PC-3 (cell line): Measurements from ENCODE around the gene LMO2. TPM values are rescaled to one million over a fixed set of nuclear protein-coding genes. Genes with fewer than 3 reads are reported as not detected.

ENCODE experiments used
- ATAC-seq: fragments of 200-7000 bp; cut with Tn5 transposase; 2 replicates; pipeline ENCODE4 v1.9.1; 2020; ENCODE audit warnings: mild to moderate bottlenecking, moderate library complexity
- BruUV-seq: library from RNA; stranded (reverse); fragments of 400-500 nt; replicated peaks from 2 replicates; lab custom pipeline; 2021; lab: Mats Ljungman, UMichigan
- CTCF ChIA-PET: fragments of 300-600 bp; sonication (Branson Sonifier 250); formaldehyde crosslinking; loops from one replicate; lab custom pipeline; 2022; ENCODE audit warnings: antibody characterized with exemption; lab: Charles Lee
- POLR2A ChIA-PET: fragments of 300-600 bp; sonication (Branson Sonifier 250); formaldehyde crosslinking; loops from one replicate; lab custom pipeline; 2022; ENCODE audit warnings: antibody characterized with exemption; ENCODE audit not compliant: unreplicated experiment; lab: Charles Lee
- DNase-seq: peaks from one replicate; pipeline ENCODE4 v3.0.0-alpha.2; 2015
- H2AFZ ChIP-seq: fragments of 300-600 bp; sonication (generic); 2 replicates; pipeline ENCODE4 v1.6.0; 2016; ENCODE audit warnings: antibody characterized with exemption, low read length
- H3F3A ChIP-seq: fragments of 300-600 bp; sonication (generic); one replicate; pipeline ENCODE4 v1.6.0; 2017; ENCODE audit warnings: antibody characterized with exemption, low read length, control low read depth, mild to moderate bottlenecking; ENCODE audit not compliant: unreplicated experiment
- H3K27ac ChIP-seq: fragments of 300-600 bp; sonication (generic); 2 replicates; pipeline ENCODE4 v1.5.1; 2016; ENCODE audit warnings: mild to moderate bottlenecking, low read length
- H3K27me3 ChIP-seq: fragments of 300-600 bp; sonication (generic); 2 replicates; pipeline ENCODE4 v1.6.1; 2016; ENCODE audit warnings: low read length, mixed read lengths
- H3K36me3 ChIP-seq: fragments of 300-600 bp; sonication (generic); 2 replicates; pipeline ENCODE4 v1.6.1; 2016; ENCODE audit warnings: low read depth, mixed run types, low read length, mixed read lengths
- H3K4me1 ChIP-seq: fragments of 300-600 bp; sonication (generic); 2 replicates; pipeline ENCODE4 v1.5.1; 2016; ENCODE audit warnings: low read length; ENCODE audit not compliant: insufficient read depth
- H3K4me2 ChIP-seq: fragments of 300-600 bp; sonication (generic); 2 replicates; pipeline ENCODE4 v1.6.0; 2016; ENCODE audit warnings: low read length
- H3K4me3 ChIP-seq: fragments of 300-600 bp; sonication (generic); 2 replicates; pipeline ENCODE4 v1.5.1; 2016; ENCODE audit warnings: mild to moderate bottlenecking, low read length, mixed read lengths
- H3K79me2 ChIP-seq: fragments of 300-600 bp; sonication (generic); 2 replicates; pipeline ENCODE4 v1.6.1; 2017; ENCODE audit warnings: low read length, mixed read lengths
- H3K9ac ChIP-seq: fragments of 300-600 bp; sonication (generic); 2 replicates; pipeline ENCODE4 v1.6.0; 2016; ENCODE audit warnings: mild to moderate bottlenecking, low read length
- H3K9me2 ChIP-seq: fragments of 300-600 bp; sonication (generic); replicated peaks from 2 replicates; pipeline ENCODE4 v1.6.1; 2016; ENCODE audit warnings: mixed run types, low read length, mixed read lengths
- H3K9me3 ChIP-seq: fragments of 300-600 bp; sonication (generic); 2 replicates; pipeline ENCODE4 v1.6.1; 2016; ENCODE audit warnings: low read length, mixed read lengths
- H4K20me1 ChIP-seq: fragments of 300-600 bp; sonication (generic); 2 replicates; pipeline ENCODE4 v1.6.1; 2016; ENCODE audit warnings: low read length, mixed read lengths
- CTCF ChIP-seq: fragments of 300-600 bp; sonication (generic); conservative IDR thresholded peaks from 2 replicates; pipeline ENCODE4 v1.5.1; 2017; ENCODE audit warnings: antibody characterized with exemption, low read depth, mild to moderate bottlenecking, low read length
- EZH2 ChIP-seq: fragments of 300-600 bp; sonication (generic); IDR thresholded peaks from one replicate; pipeline ENCODE4 v1.6.1; 2017; ENCODE audit warnings: antibody characterized with exemption, mild to moderate bottlenecking, low read length; ENCODE audit not compliant: unreplicated experiment
- EZH2phosphoT487 ChIP-seq: fragments of 300-600 bp; sonication (generic); IDR thresholded peaks from 2 replicates; pipeline ENCODE4 v1.6.1; 2018; ENCODE audit warnings: mild to moderate bottlenecking, antibody characterized with exemption, low read length, borderline replicate concordance
- intact Hi-C: fragments of 100-400 bp; cut with micrococcal nuclease; formaldehyde crosslinking; loops from 2 replicates; pipeline ENCODE4 v1.9.0; 2023
- total RNA-seq: library from RNA; depleted of rRNA; stranded (reverse); fragments of >200 nt; gene quantifications from 2 replicates; pipeline ENCODE4 v1.2.3, GENCODE V29; 2014

LMO2 gene
- total RNA-seq, 1 experiment from 2014 or later = 0.51 TPM

- H3K9me3 ChIP-seq = no peaks in the 10 kb centered on the region
- H3K4me2 ChIP-seq = no peak overlapping the region
- ATAC-seq (no peak), DNase-seq (no peak)
- no peak overlapping the region for H2AFZ ChIP-seq
- no peak overlapping the region for H3K4me3 ChIP-seq
- H3K9me2 ChIP-seq = no peaks in the 10 kb centered on the region
- H3K27ac ChIP-seq = no peak overlapping the region
- POLR2A ChIA-PET = no interaction called here
- H4K20me1 ChIP-seq = no peaks in the 10 kb centered on the region
- H3K9ac ChIP-seq = no peak overlapping the region
- H3K4me1 ChIP-seq = no peaks in the 10 kb centered on the region
- no peaks in the 10 kb centered on the region for H3K36me3 ChIP-seq
- TF ChIP-seq EZH2phosphoT487 (no peak), EZH2 (no peak), CTCF (no peak)
- H3K27me3 ChIP-seq = peaks cover 44% of the 10 kb centered on the region
- CTCF ChIA-PET = no interaction called here
- no peaks in the 10 kb centered on the region for H3F3A ChIP-seq
- intact Hi-C loops = no loop called here
- H3K79me2 ChIP-seq = no peaks in the 10 kb centered on the region
- no TSS peak for BruUV-seq
These were observed 12.5 kb downstream of the LMO2 start for GRCh38 chr11:33879375-33879774.

- TF ChIP-seq EZH2 = no peak
- intact Hi-C loops = no loop called here
- no peak for DNase-seq
- ChIA-PET POLR2A (no interaction called here), CTCF (no interaction called here)
- Histone ChIP-seq H3K9me2 (no peaks in the 10 kb centered on the region), H3K27ac (no peak overlapping the region), H3K36me3 (no peaks in the 10 kb centered on the region), H3K27me3 (peaks cover 44% of the 10 kb centered on the region), H4K20me1 (no peaks in the 10 kb centered on the region), H3K9ac (no peak overlapping the region), H3K4me2 (no peak overlapping the region), H3K4me1 (no peaks in the 10 kb centered on the region), H3K4me3 (no peak overlapping the region), H3K9me3 (no peaks in the 10 kb centered on the region), H3K79me2 (no peaks in the 10 kb centered on the region), H2AFZ (no peak overlapping the region), H3F3A (no peaks in the 10 kb centered on the region)
- ATAC-seq = no peak
- BruUV-seq = no TSS peak
These were observed 14.8 kb downstream of the LMO2 start for GRCh38 chr11:33877038-33877437.

GRCh38 chr11:33875621-33876294 lies 16.1 kb downstream of the LMO2 start:
- Histone ChIP-seq H3K79me2 (no peaks in the 10 kb centered on the region), H3F3A (no peaks in the 10 kb centered on the region), H3K4me2 (no peak overlapping the region), H3K4me1 (no peaks in the 10 kb centered on the region), H3K9ac (no peak overlapping the region), H3K36me3 (no peaks in the 10 kb centered on the region), H4K20me1 (no peaks in the 10 kb centered on the region), H3K4me3 (no peak overlapping the region), H3K9me3 (no peaks in the 10 kb centered on the region), H3K27me3 (peaks cover 36% of the 10 kb centered on the region), H2AFZ (no peak overlapping the region), H3K9me2 (no peaks in the 10 kb centered on the region), H3K27ac (no peak overlapping the region)
- DNase-seq (peak; percentile 16), ATAC-seq (no peak)
- TF ChIP-seq EZH2phosphoT487 (no peak), EZH2 (no peak), CTCF (no peak)
- POLR2A ChIA-PET = no interaction called here
- CTCF ChIA-PET = no interaction called here
- BruUV-seq = no TSS peak
- intact Hi-C loops = no loop called here
